ENCODE data around the gene DCAF12. TPM values are rescaled to one million over a fixed set of nuclear protein-coding genes. Genes with fewer than 3 reads are reported as not detected.

DCAF12 gene
- total and polyA plus RNA-seq, 2 of the 13 experiments (the other 11 are each of a cell fraction or from before 2014, with no cell fraction given) = 26.8 to 37.4 TPM

DNA sequence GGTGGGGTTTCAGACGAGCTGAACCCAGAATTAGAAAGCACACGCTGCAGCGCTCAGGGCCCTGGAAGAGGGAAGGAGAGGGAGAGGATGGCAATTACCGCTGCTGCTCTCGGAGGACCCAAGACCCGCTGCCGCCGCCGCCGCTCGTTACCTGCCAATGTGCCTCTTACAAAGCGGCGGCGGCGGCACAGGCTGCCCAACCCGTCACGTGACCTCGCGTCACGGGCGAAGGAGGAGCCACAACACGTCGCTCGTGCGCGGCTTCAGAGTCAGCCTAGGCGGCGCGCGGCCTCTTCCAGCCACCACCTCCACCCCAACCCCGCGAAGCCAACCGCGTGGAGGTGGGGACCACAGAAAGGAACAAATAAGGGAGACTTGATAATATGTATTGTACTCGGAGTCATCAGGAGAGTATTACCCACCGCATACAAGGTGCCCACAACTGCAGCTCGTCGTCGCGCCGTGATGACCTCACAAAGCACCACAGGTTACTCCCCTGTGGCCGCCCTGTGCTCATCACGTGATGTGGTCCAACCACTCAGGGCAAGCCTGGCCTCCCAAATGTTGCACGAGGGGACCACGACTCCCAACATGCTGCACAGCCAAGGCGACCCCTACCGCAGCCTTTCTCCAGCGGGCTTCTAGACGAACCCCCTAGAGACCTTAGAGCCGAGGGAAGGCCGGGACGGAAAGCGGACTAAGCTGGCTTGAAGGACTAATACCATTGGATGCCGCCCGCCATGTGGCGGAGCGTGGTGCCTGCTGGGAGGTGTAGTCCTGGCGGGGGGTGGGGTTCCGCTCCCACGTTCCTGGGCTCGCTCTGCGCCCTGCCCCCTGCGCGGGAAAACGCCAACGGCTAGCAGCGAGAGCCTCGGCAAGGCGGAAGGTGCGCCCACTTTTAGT is 77.5 kb downstream of the DCAF12 start, which contains the start of gene UBAP2 (continued):
- TF ChIP-seq FOXP1 (IDR thresholded peaks at IDR 0.05) (no peak), FOXP1 (CRISPR knock-in tag; IDR thresholded peaks at IDR 0.05) (no peak), KLF11 (CRISPR knock-in tag; IDR thresholded peaks at IDR 0.05) (peak; percentile 18), ETV6 (CRISPR knock-in tag; conservative IDR thresholded peaks at IDR 0.05) (peak; percentile 71; the same call in 1 of the 2 replicates), THAP11 (CRISPR knock-in tag; IDR thresholded peaks at IDR 0.05) (peak; percentile 97), ZNF709 (CRISPR knock-in tag; IDR thresholded peaks at IDR 0.05) (peak; percentile 68; the same call in 1 of the 2 replicates), NONO (IDR thresholded peaks at IDR 0.05) (no peak), NONO (CRISPR knock-in tag; conservative IDR thresholded peaks at IDR 0.05) (peak; percentile 78), CAMTA2 (CRISPR knock-in tag; IDR thresholded peaks at IDR 0.05; ENCODE audit: borderline replicate concordance) (peak; percentile 15; the same call in 1 of the 2 replicates), ZNF333 (CRISPR knock-in tag; IDR thresholded peaks at IDR 0.05; ENCODE audit: borderline replicate concordance) (peak; percentile 98), HOXA5 (CRISPR knock-in tag; IDR thresholded peaks at IDR 0.05) (peak; percentile 74; the same call in 1 of the 2 replicates), ZFYVE20 (CRISPR knock-in tag; IDR thresholded peaks at IDR 0.05; ENCODE audit: borderline replicate concordance, low read depth) (peak; percentile 80; the same call in 1 of the 2 replicates)
- TF ChIP-seq, protein P1, sequence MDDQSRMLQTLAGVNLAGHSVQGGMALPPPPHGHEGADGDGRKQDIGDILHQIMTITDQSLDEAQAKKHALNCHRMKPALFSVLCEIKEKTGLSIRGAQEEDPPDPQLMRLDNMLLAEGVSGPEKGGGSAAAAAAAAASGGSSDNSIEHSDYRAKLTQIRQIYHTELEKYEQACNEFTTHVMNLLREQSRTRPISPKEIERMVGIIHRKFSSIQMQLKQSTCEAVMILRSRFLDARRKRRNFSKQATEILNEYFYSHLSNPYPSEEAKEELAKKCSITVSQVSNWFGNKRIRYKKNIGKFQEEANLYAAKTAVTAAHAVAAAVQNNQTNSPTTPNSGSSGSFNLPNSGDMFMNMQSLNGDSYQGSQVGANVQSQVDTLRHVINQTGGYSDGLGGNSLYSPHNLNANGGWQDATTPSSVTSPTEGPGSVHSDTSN (CRISPR knock-in tag; IDR thresholded peaks at IDR 0.05; ENCODE audit: borderline replicate concordance) = no peak
- TF ChIP-seq, protein P2, sequence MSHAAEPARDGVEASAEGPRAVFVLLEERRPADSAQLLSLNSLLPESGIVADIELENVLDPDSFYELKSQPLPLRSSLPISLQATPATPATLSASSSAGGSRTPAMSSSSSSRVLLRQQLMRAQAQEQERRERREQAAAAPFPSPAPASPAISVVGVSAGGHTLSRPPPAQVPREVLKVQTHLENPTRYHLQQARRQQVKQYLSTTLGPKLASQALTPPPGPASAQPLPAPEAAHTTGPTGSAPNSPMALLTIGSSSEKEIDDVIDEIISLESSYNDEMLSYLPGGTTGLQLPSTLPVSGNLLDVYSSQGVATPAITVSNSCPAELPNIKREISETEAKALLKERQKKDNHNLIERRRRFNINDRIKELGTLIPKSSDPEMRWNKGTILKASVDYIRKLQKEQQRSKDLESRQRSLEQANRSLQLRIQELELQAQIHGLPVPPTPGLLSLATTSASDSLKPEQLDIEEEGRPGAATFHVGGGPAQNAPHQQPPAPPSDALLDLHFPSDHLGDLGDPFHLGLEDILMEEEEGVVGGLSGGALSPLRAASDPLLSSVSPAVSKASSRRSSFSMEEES (CRISPR knock-in tag; IDR thresholded peaks at IDR 0.05) = peak; percentile 85
- TF ChIP-seq, protein P3, sequence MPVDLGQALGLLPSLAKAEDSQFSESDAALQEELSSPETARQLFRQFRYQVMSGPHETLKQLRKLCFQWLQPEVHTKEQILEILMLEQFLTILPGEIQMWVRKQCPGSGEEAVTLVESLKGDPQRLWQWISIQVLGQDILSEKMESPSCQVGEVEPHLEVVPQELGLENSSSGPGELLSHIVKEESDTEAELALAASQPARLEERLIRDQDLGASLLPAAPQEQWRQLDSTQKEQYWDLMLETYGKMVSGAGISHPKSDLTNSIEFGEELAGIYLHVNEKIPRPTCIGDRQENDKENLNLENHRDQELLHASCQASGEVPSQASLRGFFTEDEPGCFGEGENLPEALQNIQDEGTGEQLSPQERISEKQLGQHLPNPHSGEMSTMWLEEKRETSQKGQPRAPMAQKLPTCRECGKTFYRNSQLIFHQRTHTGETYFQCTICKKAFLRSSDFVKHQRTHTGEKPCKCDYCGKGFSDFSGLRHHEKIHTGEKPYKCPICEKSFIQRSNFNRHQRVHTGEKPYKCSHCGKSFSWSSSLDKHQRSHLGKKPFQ (CRISPR knock-in tag; IDR thresholded peaks at IDR 0.05; ENCODE audit: insufficient replicate concordance) = no peak
- TF ChIP-seq, protein P4, sequence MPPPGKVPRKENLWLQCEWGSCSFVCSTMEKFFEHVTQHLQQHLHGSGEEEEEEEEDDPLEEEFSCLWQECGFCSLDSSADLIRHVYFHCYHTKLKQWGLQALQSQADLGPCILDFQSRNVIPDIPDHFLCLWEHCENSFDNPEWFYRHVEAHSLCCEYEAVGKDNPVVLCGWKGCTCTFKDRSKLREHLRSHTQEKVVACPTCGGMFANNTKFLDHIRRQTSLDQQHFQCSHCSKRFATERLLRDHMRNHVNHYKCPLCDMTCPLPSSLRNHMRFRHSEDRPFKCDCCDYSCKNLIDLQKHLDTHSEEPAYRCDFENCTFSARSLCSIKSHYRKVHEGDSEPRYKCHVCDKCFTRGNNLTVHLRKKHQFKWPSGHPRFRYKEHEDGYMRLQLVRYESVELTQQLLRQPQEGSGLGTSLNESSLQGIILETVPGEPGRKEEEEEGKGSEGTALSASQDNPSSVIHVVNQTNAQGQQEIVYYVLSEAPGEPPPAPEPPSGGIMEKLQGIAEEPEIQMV (CRISPR knock-in tag; IDR thresholded peaks at IDR 0.05; ENCODE audit: low read depth) = peak; percentile 83; the same call in 1 of the 2 replicates
